GM12892 (cell line): ENCODE measurements around the gene RIPPLY3.

ENCODE experiments used
- DNase-seq: peaks from one replicate; pipeline ENCODE4 v3.0.0; 2011; ENCODE audit not compliant: insufficient read length
- FAIRE-seq: peaks from 2 replicates; lab custom pipeline; 2011; peaks lifted over from hg19 to GRCh38; lab: Jason Lieb, UNC
- POLR2A ChIP-seq: IDR thresholded peaks from 2 replicates; pipeline ENCODE4 v1.6.1; 2011; ENCODE audit warnings: low read depth, low read length, control low read depth
- POLR2AphosphoS5 ChIP-seq: IDR thresholded peaks from 2 replicates; pipeline ENCODE4 v1.6.1; 2011; ENCODE audit warnings: low read depth, low read length, control low read depth
- TAF1 ChIP-seq: IDR thresholded peaks from 2 replicates; pipeline ENCODE4 v1.6.1; 2011; ENCODE audit warnings: low read depth, mild to moderate bottlenecking, control low read depth, low read length, borderline replicate concordance

The RIPPLY3 gene

GRCh38 chr21:37059181-37059580 is 52.7 kb downstream of the RIPPLY3 start:
- no peak for TF ChIP-seq TAF1
- no peak for DNase-seq
- FAIRE-seq = no peak

DNA sequence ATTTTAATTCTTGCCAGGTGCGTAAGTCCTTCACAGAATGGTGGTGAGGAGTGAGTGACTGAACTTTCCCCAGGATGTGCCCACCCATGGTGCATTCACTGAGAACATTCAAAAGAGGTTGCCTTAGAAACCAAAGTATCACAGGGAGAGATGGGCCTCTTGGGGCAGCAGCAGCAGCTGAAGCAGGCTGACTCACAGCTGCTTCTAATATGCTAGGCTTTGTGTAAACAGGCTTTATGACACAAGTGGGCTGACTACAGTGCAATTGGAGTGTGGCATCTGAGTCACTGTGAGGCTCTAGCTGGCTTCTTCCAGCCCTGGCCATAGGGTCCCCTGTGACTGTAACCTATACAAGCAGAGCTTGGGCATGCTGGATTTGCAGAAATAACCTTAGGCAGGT is 53.8 kb downstream of the RIPPLY3 start:
- no peak for DNase-seq
- no peak for FAIRE-seq
- TF ChIP-seq POLR2AphosphoS5 (no peak), TAF1 (no peak), POLR2A (no peak)

- DNase-seq (no peak), FAIRE-seq (no peak)
- no peak for TF ChIP-seq POLR2AphosphoS5
- no peak for TF ChIP-seq POLR2A
- TF ChIP-seq TAF1 = no peak
These were observed 55.6 kb downstream of the RIPPLY3 start for GRCh38 chr21:37061926-37062592.

GRCh38 chr21:37062593-37062935 is 56.1 kb downstream of the RIPPLY3 start:
- no peak for TF ChIP-seq POLR2AphosphoS5
- TF ChIP-seq TAF1 = no peak
- no peak for TF ChIP-seq POLR2A
- DNase-seq (no peak), FAIRE-seq (no peak)

- FAIRE-seq (no peak), DNase-seq (no peak)
- TF ChIP-seq POLR2AphosphoS5 (no peak), POLR2A (no peak), TAF1 (no peak)
These were observed 56.9 kb downstream of the RIPPLY3 start for GRCh38 chr21:37063433-37063832.

GRCh38 chr21:37064841-37065240 is 58.3 kb downstream of the RIPPLY3 start:
- DNase-seq (no peak), FAIRE-seq (no peak)
- no peak for TF ChIP-seq POLR2A
- no peak for TF ChIP-seq TAF1
- no peak for TF ChIP-seq POLR2AphosphoS5

- TF ChIP-seq POLR2A (no peak), POLR2AphosphoS5 (no peak), TAF1 (no peak)
- DNase-seq (no peak), FAIRE-seq (no peak)
These were observed 59.2 kb downstream of the RIPPLY3 start for GRCh38 chr21:37065561-37066177.
